Effector CD4-positive, alpha-beta T cell (primary cell): ENCODE results near the gene CDC123.
"Not testable (repeated sequence)": the region's sequence is repeated elsewhere in the genome, so short reads cannot be mapped to it uniquely, and the experiment has no call there.

Experiments used
- DNase-seq: peaks from one replicate; pipeline ENCODE4 v3.0.0-alpha.2; 2020

The CDC123 gene

GRCh38 chr10:12237265-12238220 is 41.6 kb downstream of the CDC123 start:
- DNase-seq = no peak

DNA sequence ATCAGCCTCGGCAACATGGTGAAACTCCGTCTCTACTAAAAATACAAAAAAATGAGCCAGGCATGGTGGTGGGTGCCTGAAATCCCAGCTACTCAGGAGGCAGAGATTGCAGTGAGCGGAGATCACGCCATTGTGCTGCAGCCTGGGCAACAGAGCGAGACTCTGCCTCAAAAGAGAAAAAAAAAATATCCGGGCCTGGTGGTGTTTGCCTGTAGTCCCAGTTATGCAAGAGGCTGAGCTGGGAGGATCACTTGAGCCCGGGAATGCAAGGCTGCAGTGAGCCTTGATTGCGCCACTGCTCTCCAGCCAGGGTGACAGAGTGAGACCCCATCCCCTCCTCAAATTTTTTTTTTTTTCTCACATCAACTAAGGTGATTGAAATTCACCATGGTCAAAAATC is 42.8 kb downstream of the CDC123 start:
- DNase-seq = no peak

DNA sequence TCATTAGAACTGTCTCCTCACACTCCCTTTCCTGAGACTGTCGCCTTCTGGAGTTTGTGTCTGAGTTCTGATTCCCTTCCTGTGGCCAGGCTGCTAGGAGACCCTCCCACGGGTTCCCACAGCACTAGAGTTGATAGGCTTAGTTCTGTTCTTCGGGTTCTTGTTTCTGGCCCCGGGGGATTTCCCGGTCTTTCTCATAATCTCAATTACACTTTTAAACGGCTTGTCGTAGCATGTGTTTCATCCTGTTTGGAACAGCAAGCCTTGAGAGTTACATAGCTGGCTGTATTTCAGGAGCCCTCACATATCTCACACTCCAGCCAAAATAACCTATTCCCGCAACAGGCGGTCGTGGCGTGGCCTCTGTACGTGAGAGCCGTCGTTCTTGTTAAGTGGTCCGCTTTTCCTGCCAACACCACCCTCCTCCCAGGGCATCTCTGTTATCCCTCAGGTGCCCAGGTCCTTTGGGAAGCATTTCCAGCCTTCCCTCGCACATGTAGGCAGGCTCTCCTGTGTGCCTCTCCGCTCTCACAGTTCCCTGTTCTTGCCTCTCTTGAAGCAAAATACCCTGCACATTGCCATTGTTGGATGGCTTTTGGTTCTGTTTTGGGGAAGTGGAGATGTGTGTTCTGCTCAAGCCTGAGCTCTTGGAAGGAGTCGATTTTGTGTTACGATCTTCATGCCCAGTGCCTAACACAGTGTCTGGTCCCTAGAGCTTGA is 46.0 kb downstream of the CDC123 start:
- no peak for DNase-seq

DNA sequence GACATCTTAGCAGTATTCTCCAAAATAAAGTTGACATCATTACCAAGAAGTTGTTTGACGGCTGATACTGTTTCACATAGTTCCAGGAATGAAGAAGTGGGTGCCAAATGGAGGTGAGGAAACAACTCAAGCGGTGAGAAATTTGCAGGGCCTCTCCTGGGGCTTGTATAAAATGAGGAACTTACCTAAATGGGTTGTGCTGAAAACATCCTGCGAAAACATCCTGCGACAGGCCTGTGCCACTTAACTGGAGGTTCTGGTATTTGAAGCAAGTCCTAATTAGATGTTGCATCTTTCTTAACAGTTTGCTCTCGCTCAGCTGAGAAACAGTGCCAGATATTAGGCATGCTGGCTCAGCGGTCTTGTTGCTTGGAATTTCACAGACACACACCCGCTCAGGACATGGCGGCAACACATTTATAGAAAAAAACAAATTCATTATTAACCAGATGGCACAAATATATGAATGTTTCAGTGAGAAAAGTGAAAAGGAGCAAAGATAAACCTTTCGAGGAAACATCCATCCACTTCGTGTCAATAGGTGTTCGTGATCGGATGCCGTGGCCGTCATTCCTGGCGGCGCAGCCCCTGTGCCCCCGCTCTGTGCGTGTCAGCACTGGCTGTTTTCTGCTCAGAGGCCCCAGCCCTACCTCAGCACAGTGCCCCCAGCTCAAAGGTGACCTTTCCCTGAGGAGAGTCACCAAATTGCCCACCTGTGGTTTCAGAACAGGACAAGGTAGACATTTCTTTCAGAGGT is 48.1 kb downstream of the CDC123 start:
- no peak for DNase-seq

- DNase-seq = no peak
These were observed 54.2 kb downstream of the CDC123 start for GRCh38 chr10:12250181-12250580.

DNA sequence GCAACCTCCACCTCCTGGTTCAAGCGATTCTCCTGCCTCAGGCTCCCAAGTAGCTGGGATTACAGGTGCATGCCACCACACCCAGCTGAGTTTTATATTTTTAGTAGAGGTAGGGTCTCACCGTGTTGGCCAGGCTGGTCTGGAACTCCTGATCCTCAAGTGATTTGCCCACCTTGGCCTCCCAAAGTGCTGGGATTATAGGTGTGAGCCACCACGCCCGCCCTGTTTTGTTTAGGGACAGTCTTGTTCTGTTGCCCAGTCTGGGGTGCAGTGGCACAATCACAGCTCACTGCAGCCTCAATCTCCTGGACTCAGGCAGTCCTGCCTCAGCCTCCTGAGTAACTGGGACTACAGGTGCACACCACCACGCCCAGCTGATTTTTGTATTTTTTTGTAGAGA is 54.7 kb downstream of the CDC123 start:
- not testable (repeated sequence) for DNase-seq

DNA sequence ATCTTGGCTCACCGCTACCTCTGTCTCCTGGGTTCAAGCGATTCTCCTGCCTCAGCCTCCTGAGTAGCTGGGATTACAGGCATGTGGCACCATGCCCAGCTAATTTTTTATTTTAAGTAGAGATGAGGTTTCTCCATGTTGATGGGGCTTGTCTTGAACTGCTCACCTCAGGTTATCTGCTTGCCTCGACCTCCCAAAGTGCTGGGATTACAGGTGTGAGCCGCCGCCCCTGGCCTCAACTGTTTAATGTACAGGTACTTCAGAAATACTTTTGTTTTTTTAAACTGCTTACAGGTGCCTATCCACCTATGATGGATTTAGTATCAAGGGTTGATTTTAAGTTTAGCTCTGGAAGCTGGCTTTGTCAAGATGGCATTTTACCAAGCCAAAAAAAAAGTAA is 55.6 kb downstream of the CDC123 start:
- no peak for DNase-seq

DNA sequence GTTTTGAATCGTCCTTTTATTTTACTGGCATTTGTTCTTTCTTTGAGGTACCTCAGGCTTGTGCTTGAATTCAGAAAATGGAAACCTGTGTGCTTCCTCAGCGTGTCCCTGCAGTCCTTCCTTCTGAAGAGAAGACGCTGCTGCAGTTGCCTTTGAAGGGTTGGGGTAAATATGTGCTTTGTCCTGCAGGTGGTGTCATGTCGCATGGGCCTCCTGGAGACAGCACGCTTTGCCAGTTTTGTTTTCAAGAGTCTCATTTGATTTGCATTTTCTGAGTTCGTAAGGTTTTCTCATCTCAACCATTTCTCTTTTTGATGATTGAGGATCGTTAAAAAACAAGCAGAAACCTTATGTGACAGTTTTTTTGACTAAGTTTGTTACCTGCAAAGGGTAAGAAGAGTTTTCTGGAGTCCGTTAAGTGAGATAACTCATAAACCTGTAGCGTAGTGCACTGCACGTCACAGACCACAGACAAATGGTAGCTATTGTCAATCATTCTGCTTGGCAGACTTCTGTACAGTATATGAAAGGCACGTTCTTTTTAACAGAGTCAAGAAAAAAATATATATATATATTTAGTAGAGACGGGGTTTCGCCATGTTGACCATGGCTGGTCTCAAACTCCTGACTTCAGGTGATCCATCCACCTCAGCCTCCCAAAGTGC is 57.0 kb downstream of the CDC123 start:
- DNase-seq = no peak

GRCh38 chr10:12255048-12255447 is 59.1 kb downstream of the CDC123 start:
- no peak for DNase-seq

GRCh38 chr10:12259988-12260387 is 64.0 kb downstream of the CDC123 start:
- no peak for DNase-seq

DNA sequence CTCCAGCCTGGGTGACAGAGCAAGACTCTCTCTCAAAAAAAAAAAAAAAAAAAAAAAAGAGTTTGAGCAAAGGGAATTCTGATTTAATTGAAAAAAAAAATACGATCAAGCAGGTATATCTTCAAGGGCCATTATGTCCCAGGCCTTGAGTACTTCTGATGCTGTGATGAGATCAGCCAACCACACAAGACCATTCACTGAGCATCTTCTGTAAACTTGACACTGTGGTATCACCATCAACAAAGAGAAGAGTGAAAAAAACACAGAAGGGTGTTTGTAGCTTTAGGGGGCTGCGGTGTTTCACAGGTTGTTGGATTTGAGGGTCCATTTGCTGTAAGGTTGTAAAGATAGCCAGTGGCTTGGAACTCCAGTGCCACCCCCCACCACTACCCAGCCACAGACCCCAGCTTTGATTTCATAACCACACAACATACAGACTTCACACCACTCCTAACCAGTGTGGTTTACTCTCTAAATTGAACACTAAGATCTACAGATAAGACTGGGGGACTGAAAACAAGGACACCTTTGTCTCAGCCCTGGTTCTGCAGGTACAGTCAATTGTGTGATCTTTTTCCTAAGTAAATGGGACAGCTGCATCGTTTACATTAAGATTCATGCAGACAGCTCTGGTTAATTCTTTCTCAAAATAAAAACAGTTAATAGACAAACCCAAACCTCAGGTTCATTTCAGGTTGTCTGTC is 66.4 kb downstream of the CDC123 start:
- DNase-seq = no peak

DNA sequence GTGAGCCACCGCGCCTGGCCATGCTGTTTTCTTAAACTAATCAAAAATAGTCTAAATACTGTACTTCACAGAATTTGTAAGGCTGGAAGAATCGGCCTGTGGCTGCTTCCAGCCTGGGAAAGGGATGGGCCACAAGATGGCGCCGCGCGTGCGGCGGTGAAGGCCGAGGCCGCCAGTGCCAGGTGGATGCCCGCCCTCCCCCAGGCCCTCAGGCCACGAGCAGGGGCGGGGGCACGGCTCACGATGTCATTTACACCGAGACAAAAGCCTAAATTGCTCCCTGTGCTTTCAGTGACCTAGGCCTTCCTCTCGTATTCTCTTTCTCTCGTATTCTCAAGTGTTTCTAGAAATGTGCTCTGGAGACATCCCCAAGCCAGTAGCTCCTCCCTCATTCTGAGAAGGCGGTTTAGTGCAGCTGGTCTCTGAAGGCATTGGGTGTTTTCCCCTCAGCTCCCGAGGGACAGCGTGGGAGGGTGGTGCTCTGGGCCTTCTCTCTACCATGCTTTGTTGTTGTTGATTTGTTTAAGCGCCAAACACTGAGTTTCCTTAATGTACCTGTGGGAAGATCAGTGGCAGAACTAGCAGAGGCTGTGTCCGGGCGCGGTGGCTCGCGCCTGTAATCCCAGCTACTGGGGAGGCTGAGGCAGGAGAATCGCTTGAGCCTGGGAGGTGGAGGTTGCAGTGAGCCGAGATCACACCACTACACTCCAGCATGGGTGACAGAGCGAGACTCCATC is 68.4 kb downstream of the CDC123 start:
- DNase-seq = peak; percentile 59

DNA sequence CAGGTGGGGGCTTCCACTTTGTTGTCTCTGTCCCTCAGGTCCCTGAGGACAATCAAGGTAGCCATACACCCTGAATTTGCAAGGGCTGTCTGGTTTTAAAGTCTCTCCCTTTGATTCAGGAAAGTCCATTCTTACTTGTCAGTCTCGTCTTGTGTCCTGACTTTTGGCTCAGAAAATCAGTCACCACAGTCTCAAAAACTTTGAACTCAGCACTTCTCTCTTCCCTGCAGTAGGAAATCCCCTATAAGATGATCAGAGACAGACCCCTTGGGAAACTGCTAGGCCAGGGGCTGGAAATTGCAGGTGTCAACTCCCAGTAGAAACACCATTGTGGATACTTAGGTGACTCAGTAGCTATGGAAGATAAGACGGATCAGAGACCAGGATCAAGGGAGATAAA is 73.1 kb downstream of the CDC123 start:
- DNase-seq = no peak

GRCh38 chr10:12271210-12271540 is 75.2 kb downstream of the CDC123 start:
- no peak for DNase-seq

DNA sequence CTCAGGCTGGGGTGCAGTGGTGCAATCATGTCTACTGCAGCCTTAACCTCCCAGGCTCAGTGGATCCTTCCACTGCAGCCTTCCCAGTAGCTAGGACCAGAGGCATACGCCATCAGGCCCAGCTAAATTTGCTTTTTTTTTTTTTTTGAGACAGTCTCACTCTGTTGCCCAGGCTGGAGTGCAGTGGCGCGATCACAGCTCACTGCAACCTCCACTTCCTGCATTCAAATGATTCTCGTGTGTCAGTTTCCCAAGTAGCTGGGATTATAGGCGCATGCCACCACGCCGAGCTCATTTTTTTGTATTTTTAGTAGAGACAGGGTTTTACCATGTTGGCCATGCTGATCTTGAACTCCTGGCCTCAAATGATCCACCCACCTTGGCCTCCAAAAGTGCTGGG is 81.9 kb downstream of the CDC123 start:
- DNase-seq = not testable (repeated sequence)

DNA sequence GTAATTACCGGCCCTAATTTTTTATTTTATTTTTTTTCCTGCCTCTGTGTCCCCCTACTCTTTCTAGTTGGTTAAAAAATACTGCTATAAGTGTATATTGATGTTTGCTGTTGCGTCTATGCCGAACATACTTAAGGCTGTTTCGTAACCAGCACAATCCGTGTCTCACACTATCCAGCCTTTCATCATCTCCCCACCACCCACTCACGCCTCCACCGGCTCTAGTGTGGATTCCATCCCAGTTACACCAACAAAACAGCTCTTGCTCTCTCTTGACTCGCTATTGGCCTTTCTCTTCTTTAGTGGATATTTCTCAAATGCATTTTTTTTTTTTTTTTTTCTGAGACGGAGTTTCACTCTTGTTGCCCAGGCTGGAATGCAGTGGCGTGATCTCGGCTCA is 83.3 kb downstream of the CDC123 start:
- DNase-seq = no peak

DNA sequence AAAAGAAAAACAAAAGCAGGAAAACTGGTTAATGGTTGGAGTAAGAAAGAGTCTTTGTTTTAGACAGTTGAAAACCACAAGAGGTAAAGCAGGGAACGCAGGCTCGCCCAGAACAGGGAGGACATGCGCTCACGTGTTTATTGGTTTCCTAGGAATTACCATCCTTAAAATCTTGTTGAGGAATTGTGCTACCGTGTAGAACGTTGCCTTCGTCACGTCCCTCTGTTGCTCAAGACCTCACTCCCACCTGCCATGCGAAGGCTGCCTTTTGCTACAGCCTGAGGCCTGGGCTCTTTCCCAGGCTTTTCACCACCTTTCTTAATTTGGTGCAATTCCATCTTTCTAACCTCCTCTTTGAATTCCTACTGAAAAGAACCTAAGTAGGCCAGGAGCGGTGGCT is 91.8 kb downstream of the CDC123 start:
- no peak for DNase-seq

- not testable (repeated sequence) for DNase-seq
These were observed 101.8 kb downstream of the CDC123 start for GRCh38 chr10:12297784-12298183.

DNA sequence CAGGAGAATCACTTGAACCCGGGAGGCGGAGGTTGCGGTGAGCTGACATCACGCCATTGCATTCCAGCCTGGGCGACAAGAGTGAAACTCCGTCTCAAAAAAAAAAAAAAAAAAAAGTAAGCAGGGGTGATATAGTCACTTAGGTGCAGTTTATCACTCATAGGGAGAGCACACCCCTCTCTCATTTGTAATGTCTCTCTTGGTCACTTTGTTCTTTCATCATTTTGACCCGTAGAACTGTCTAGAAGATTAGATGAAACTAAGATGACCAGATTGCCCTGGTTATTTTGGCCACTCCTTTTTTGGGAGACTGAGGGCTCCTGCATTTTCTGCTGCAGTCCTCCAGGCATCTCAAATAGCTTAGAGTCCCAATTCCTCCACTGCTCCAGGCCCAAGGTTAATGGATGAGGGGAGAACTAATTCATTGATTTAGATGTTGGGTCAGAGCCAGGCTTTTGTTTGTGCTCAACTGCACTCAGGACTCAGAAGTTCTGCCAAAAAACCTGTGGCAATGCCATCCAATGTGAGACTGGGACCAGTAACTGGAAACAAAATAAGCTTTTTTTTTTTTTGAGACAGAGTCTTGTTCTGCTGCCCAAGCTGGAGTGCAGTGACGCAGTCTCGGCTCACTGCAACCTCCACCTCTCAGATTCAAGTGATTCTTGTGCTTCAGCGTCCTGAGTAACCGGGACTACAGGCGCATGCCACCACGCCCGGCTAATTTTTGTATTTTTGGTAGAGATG is 103.4 kb downstream of the CDC123 start:
- no peak for DNase-seq
